ENCODE data around the gene DNAH14. TPM values are rescaled to one million over a fixed set of nuclear protein-coding genes. Genes with fewer than 3 reads are reported as not detected.

The DNAH14 gene
- total RNA-seq, 1 experiment from 2014 or later: 39.7 TPM

DNA sequence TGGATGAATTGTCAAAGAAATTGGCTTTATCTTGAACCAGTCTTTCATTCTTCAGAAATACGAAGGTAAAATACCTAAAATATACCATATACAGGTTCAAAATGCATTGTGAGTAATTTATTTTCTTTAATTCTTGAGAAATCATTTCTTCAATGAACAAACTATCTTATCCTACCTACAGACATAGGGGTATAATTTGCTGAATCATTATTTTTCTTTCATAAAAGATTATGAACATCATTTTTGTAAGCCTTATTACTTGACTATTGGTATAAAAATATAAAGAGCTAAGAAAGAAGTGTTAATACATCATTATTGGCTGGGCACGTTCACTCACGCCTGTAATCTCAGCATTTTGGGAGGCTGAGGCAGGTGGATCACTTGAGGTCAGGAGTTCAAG is 167.7 kb downstream of the DNAH14 start:
- Histone ChIP-seq H3K9ac (ENCODE audit: extremely low read depth, insufficient read length, low read length) (no peak overlapping the region), H3K23me2 (ENCODE audit: insufficient read length, low read depth, low read length, poor library complexity, severe bottlenecking) (no peaks in the 10 kb centered on the region), H4K5ac (ENCODE audit: insufficient read length, low read depth, low read length) (no peak overlapping the region), H3K4ac (ENCODE audit: low read depth, low read length) (no peak overlapping the region), H3K27me3 (ENCODE audit: insufficient read depth, low read length) (no peaks in the 10 kb centered on the region), H3K18ac (ENCODE audit: insufficient read length, low read depth, low read length) (no peak overlapping the region), H2BK12ac (ENCODE audit: insufficient read length, low read depth, low read length) (no peak overlapping the region), H3K4me1 (ENCODE audit: insufficient read depth, low read length) (no peaks in the 10 kb centered on the region), H2BK20ac (ENCODE audit: low read depth, low read length, poor library complexity, severe bottlenecking) (no peak overlapping the region), H3K79me1 (ENCODE audit: insufficient read depth, low read depth, low read length, poor library complexity, severe bottlenecking) (no peaks in the 10 kb centered on the region), H3T11ph (ENCODE audit: low read length) (no peak overlapping the region), H4K91ac (ENCODE audit: insufficient read length, low read depth, low read length) (no peak overlapping the region), H4K8ac (replicated peaks; ENCODE audit: insufficient read length, low read depth, low read length) (no peak overlapping the region), H3K79me2 (ENCODE audit: insufficient read depth, low read length) (no peaks in the 10 kb centered on the region), H2AFZ (ENCODE audit: low read length) (no peak overlapping the region), H3K23ac (ENCODE audit: insufficient read length, low read depth, low read length) (no peak overlapping the region), H3K9me3 (ENCODE audit: control insufficient read depth, low read depth, low read length) (no peaks in the 10 kb centered on the region), H2BK5ac (ENCODE audit: insufficient read length, low read length) (no peak overlapping the region), H4K20me1 (ENCODE audit: control insufficient read depth, insufficient read depth, insufficient read length) (no peaks in the 10 kb centered on the region), H3K27ac (ENCODE audit: insufficient read length, low read depth, low read length) (no peak overlapping the region), H3K14ac (ENCODE audit: insufficient read depth, low read length) (no peak overlapping the region), H2BK15ac (ENCODE audit: low read depth, low read length) (no peak overlapping the region), H2AK5ac (ENCODE audit: insufficient read length, low read length) (no peak overlapping the region), H3K4me2 (ENCODE audit: insufficient read depth, insufficient read length, low read length) (no peak overlapping the region), H2BK120ac (ENCODE audit: low read depth, low read length, poor library complexity, severe bottlenecking) (no peak overlapping the region), H3K56ac (ENCODE audit: insufficient read length, low read depth, low read length) (no peak overlapping the region)
- TF ChIP-seq, protein P1, sequence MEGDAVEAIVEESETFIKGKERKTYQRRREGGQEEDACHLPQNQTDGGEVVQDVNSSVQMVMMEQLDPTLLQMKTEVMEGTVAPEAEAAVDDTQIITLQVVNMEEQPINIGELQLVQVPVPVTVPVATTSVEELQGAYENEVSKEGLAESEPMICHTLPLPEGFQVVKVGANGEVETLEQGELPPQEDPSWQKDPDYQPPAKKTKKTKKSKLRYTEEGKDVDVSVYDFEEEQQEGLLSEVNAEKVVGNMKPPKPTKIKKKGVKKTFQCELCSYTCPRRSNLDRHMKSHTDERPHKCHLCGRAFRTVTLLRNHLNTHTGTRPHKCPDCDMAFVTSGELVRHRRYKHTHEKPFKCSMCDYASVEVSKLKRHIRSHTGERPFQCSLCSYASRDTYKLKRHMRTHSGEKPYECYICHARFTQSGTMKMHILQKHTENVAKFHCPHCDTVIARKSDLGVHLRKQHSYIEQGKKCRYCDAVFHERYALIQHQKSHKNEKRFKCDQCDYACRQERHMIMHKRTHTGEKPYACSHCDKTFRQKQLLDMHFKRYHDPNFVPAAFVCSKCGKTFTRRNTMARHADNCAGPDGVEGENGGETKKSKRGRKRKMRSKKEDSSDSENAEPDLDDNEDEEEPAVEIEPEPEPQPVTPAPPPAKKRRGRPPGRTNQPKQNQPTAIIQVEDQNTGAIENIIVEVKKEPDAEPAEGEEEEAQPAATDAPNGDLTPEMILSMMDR (conservative IDR thresholded peaks at IDR 0.05): no peak
- no peak for DNase-seq
- Mint-ChIP-seq H3K27ac (no peak overlapping the region), H3K9me3 (peaks cover 17 to 34% of the 10 kb centered on the region in 2 experiments), H3K4me3 (no peak overlapping the region), H3K4me1 (no peaks in the 10 kb centered on the region), H3K27me3 (ENCODE audit: low read depth) (no peaks in the 10 kb centered on the region), H3K36me3 (ENCODE audit: insufficient read depth in 1 of 3, low read depth in 3 of 3) (peaks cover 3 to 18% (median 4%) of the 10 kb centered on the region in 3 experiments; a peak in 5 of 7 replicates)
- no CpG with 5 or more reads among the region's 3 CpGs for whole genome bisulfite sequencing (ENCODE audit: extremely low coverage, insufficient read length, low lambda C conversion rate)
